NCI-H748 (cell line): ENCODE results near the gene PCSK5.
"Not testable (repeated sequence)": the region's sequence is repeated elsewhere in the genome, so short reads cannot be mapped to it uniquely, and the experiment has no call there.

Source experiments
- DNase-seq: peaks from one replicate; lab custom pipeline; 2025; ENCODE audit not compliant: unreplicated experiment; lab: John Stamatoyannopoulos, UW

Gene PCSK5

DNA sequence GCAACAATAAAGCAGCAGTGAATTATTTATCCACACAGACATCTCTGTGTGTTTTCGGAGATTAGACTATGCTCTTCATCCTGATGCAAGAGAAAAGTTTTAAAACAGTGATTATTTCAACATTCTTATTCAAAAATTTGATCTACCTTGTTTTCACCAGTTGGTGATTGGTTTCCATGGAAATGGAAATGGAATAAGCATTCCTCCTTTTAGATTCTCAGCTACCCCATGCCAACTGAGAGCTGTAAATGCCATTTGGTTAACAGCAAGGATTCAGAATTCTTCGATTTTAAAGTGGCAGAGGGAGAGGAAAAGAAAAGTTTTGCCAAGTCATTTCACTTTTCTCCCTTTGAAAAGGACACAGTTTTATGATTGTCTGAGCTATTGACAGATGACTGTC lies 154.7 kb downstream of the PCSK5 start:
- DNase-seq = no peak

DNA sequence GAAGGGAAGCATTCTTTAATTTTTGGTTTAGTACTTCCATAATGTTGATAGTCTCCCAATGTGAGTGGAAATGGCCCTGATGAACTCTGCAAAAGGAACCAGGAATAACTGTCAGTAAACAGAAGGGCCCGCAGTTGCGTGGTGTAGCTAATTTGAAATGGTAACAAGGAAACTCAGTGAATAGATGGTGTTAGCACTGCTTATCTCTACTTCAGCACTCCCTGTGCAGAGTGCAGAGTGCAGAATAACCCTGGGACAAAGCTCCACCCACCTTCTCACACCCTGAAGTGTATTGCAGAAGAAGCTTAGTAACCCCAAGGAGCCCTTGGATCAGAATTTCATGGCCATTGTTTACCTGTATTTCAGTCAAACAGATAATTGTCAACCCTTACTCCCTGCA lies 158.9 kb downstream of the PCSK5 start:
- DNase-seq = no peak

DNA sequence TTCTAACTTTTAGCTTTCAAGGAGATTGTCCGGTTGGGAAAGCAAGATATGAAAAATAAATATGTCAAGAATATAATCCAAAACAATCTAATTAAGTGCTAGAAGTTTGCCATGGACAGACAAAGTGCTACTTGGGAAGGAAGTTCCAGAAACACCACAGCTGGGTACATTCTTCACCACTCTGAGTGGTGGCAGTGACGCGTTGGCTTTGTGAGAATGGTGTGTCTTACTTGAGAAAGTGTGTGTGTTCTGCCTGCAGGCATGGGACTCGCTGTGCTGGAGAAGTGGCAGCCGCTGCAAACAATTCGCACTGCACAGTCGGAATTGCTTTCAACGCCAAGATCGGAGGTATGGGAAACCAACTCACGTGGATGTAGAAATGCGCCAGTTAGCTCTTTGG lies 177.2 kb downstream of the PCSK5 start:
- no peak for DNase-seq

DNA sequence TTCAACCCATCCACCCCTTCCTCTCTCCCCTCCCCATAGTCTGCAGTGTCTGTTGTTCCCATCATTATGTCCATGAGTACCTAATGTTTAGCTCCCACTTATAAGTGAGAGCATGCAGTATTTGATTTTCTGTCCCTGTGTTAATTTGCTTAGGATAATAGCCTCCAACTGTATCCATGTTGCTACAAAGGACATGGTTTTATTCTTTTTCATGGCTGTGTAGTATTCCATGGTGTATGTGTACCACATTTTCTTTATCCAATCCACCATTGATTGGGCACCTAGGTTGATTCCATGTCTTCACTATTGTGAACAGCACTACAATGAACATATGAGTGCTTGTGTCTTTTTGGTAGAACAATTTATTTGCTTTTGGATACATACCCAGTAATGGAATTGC lies 187.1 kb downstream of the PCSK5 start:
- no peak for DNase-seq

DNA sequence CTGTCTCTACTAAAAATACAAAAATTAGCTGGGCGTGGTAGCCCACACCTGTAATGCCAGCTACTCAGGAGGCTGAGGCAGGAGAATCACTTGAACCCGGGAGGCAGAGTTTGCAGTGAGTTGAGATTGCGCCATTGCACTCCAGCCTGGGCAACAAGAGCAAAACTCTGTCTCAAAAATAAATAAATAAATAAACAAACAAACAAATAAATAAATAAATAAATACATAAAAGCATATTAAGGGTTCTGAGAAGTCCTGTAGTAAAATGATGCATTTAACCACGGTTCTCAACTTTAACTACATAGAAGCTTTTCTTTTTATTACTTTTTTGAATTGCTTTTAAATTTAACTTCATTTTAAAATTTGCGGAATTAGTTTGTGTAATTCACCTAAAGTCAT lies 190.8 kb downstream of the PCSK5 start:
- not testable (repeated sequence) for DNase-seq

DNA sequence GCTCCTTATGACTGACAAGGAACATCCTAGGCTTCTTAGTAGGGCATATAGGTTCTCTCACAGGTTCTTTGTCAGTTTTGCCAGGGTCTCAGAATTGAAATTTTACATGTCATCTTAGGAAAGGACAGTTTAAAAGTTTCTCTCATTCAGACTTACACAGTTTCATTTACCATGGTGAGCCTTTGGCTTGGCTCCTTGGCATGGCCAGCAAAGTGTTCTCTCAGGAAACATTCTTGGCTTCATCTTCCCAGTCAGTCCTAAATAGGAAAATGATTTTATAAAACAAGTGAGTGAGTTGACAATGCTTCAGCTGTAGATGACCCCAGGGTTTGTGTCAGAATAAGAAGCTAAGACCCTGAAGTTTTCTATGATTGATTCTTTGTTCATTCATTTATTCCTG lies 191.6 kb downstream of the PCSK5 start:
- no peak for DNase-seq

DNA sequence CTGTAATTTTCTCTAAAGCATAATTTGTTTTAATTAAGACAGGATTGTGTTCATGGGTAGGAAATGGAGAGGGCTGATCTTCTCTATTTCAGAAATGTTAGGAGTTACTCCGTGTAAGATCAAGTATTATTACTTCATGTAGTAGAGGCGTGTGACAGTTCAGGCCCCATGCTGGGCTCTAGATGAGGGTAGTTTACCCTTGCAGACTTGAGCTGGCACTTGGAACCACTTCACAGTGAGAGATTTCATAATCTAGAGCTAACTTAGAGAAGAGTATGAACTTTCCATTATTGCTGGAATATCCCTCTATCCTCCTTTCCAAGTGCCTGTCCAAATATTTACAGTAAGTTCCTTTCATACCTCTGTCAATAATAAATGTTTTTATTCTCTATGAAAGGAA lies 195.1 kb downstream of the PCSK5 start:
- DNase-seq = no peak

DNA sequence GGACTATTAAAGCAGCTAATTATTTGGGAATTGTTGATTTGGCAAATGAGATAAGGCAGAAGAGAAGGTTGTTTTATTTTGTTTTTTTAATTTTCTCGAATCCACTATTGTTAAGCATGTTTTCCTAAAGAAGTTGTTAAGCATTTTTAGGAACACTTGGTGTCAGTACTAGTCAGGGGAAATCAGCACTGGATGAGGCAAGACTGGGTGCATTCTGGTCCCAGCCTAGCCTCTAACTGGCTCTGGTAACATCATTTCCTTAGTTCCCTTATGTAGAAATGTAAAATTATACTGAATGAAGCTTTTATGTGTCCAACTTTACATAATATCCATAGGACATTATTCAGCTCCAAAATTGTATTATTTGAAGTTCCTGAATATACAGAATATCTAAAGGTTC lies 196.1 kb downstream of the PCSK5 start:
- DNase-seq = no peak

DNA sequence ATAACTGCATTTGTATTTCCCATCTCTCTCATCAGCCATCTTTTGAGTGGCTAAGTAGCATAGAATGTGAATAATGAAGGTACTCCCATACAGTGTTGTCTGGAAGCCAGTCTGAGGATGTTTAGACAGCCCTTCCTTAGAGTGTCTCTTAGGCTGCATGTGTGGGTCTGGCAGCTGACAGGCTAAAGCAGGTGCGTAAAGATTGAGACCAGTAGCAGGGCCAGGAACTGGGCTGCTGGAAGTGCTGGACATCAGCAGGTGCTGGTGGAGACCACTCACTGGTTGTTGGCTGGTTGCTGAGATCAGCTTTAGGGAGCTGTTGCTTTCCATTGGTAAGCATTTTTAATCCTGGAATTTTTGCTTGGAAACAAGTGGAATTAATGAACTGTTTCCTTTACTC lies 197.5 kb downstream of the PCSK5 start:
- DNase-seq = no peak

DNA sequence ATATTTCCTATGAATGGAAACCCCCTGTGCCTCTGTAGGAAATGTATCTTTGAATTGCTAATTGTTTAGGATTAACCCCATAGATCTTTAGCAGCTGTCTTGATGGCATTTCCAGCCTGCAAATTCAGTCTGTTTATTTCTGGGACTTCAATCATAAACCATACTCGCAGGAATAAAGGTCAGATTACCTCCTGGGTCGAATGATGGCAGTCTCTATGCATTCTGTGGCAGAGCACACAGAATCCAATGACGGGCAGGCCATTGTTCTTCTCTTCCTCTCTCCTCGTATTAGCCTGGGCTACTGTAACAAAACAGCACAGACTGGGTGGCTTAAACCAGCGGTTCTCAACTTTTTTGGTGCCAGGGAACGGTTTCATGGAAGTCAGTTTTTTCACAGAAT lies 199.9 kb downstream of the PCSK5 start:
- no peak for DNase-seq

DNA sequence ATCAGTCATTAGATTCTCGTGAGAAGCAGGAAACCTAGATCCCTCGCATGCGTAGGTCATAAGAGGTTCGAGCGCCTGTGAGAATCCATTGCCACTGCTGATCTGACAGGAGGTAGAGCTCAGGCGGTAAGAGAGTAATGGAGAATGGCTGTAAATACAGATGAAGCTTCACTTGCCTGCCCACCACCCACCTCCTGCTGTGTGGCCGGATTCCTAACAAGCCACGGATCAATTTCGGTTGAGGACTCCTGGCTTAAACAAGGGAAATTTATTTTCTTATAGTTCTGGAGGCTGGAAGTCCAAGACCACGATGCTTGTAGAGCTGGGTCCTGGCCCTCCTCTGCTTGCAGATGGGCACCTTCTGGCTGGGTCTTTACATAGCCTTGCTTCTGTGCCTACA lies 200.4 kb downstream of the PCSK5 start:
- no peak for DNase-seq

DNA sequence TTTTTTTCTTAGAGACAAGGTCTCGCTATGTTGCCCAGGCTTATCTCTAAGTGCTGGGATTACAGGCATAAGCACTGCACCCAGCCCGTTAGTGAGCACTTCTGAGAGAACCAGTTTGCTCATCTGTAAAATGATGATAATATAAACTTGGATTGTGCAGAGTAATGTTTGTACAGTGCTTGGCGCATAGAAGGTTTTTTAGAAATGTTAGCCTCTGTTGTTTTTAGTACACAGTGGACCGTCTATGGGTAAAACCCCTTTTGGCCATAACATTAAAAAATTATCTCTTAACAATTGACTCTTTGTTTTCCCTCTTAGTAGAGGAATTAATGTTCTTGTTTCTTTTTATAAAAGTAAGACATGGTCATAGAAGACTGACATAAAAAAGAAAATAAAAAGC lies 202.1 kb downstream of the PCSK5 start:
- DNase-seq = no peak

DNA sequence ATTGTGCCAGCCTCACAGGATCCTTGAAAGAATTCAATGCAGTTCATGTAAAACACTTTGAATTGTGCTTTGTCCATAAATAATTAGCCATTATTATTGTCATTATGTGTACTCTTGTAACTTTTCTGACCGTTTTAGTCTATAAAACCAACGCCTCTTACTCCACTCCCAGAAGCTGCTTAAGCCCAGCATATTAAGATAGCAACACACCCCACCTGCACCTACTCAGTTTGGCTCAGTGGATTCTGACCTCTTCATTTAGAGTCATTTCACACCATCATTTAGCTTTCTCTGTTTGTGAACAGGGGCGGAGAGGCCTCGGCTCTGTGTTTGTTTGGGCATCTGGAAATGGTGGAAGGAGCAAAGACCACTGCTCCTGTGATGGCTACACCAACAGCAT lies 205.1 kb downstream of the PCSK5 start:
- DNase-seq = no peak

DNA sequence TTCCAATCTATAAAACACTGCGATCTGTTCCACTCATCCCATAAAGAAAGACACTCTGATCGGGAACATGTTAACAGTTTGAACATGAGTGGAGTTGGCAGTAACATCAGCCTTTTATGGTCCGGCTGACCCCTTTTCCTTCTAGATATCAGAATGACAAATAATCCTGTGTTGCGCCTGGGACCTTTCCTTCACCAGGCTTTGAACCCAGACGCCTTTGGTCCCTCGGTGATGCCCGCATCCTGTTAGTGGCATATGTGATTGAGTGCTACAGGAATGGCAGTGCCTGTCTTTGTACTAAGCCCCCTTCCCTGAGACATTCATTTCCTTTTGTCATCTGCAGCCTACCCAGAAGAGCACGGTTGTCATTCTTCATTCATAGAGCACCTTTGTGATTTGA lies 209.0 kb downstream of the PCSK5 start:
- no peak for DNase-seq

DNA sequence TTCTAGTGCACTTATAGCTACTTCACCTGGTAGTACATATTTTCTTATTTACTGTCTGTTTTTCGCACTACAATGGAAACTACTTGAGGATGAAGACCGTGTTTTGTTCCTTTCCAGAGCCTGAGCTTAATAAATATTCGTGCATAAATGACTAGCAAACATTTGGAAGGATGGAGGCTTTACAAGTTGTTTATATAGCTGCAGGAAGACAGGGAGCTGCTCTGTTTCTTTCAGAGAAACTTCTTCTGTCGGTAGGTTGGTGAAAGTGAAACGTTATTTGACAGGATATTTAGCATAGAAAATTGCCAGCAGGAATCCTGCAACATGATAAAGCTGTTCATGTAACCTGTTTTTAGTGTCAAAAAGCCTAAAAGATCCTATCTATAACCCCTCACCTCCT lies 210.6 kb downstream of the PCSK5 start:
- no peak for DNase-seq

DNA sequence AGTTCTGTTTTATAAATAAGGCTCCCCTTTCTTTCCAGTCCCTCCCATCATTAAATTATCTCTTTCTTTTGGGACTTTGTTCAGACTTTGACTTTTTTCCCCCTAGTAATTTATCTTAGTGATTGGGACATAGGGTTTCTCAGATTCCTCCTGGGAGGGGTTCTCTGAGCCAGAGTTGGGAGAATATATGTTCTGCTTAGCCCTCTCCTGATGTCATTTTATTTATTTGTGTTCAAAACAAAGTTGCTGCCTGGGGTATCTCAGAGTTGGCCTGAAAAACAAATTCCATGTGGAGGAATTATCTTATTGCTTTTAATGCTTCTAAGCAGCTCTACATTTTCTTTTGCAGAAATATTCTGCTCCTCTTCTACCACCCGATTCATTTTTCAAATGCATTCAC lies 211.0 kb downstream of the PCSK5 start:
- DNase-seq = no peak

DNA sequence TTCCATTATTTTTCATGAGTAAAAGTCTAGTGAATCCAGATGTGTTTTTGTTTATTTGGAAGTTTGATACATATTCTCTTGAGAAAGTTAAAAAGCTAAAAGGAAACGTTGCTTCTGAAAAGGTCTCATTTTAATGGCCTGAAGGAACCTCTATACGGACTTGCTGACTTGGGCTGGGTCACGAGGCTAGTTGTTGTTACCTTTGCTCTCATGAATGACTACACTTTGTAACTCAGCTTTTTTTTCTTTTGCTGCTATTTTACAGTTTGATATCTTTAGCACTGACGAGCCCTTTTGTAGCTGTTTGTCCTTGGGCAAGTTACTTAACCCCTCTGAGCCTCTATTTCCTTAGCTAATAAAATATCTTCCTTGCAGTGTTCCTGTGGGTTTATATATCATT lies 211.5 kb downstream of the PCSK5 start:
- DNase-seq = no peak

DNA sequence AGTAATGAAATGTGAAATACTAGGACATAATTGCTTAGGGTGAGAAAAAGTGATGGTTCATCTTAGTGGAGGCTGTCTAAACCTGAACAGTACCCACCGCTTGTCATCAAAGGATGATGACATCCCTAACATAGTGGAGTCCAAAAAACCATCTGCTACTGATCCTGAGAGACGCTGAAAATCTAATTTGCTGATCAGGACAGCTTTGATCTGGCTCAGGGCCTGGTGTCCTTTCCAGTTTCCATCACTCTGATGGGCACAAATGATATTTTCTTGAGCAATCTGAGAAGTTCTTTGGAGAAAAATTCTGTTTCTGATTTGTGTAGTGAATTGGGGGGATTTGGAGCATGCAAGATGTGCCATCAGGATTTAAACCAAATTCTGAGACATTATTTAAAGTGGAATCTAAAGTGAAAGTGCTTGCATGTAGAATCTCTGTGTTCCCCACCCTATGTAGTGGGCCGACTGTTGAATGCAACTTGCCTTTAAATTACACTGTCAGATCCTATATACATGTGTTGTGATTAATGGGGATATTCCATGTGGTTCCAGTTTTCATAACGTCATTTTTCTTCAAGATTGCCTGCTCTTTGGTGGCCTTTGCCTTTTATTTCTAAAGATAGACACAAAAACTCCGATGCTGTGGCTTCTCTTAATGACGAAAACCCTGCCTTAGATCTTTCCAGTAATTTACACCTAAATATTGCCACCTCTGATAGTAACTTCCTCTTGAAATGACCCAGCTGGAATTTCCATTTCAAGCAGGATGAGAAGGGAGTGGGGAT lies 213.2 kb downstream of the PCSK5 start:
- no peak for DNase-seq

DNA sequence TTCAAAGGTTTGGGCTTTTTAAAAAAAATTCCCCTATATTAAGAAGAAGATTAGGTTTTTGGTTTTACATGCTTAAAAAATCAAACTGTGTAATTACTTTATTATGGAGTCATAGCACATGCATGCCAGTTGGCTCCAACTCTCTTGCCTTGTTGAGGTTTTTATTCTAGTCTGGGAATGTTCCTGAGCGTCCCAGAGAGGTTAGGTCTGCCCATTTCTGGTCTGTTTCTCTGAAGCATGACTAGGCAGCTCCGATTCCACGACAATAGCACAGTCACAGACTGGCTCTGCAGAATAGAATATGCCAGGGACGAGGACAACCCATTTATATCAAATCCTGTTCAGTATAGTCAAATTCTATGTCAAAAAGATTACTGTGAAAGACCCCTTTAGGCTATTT lies 217.0 kb downstream of the PCSK5 start:
- peak; percentile 3 for DNase-seq

DNA sequence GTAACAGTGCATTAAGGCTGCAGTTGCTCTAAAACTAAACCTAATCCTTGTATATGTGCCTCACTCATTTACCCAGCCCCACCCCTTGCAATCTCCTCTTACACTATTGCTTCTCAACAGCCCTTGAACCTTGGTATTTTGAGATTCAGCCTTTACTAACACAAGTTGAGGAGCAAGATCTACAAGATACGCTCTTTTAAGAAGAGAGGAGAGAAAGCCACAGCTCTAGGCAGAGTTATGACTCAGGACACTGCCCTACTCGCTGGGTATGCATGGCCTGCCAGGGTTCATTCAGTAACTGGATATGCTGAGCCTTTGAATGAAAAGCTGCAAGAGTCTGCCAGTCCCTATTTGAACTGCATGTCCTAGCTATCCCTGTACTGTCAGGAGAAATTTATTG lies 219.5 kb downstream of the PCSK5 start:
- no peak for DNase-seq

DNA sequence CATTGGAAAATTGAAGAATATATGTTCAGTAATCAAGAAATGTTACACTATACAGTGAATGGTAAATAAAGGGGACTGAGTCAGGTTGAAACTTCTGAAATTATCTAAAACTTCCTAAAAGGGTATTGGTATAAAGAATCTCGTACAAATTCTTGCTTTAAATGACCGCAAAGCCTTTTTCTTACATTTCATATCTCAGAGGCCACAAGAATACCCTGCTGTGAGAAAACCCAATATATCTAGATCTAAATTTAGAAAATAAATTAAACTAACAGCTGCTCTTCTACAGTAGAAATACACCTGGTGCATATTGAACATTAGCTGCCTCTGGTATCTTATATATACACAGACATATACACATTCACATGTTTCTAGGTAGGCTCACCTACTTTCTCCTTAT lies 221.7 kb downstream of the PCSK5 start:
- no peak for DNase-seq

DNA sequence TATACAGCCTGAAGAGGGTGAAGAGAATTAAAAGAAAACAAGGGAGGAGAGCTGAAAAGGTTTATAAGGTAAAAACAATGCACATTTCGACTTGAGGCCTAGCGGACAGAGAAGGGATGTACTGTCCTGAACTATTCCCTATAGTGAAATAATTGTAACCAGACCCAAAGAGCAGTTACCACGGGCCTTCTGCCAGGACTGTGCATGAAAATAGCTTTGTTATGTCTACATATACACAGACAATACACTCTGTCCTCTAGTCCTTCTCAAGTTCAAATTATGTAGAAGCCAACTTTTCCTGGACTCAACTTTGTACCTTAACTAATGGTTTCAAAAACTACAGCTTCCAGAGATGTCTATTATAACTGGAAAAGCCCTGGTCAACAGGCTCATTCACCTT lies 223.7 kb downstream of the PCSK5 start:
- DNase-seq = no peak

DNA sequence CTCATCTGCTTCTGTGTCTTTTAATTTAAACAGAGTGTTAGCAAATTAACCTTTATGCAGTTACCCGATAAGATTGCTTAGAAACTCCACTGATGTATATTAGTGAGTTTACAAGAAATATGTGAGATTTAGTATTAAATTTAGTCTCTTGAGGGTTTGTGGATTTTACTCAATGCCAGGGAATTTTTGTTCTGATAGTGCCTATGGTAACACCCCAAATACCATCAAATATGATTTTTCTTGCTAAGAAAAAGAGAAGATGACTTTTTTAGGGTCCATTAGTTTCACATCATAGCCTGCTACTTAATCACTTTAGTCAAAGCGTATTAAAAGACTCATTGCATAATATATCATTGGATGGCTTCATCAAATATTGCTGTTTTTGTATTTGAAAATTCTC lies 224.9 kb downstream of the PCSK5 start:
- no peak for DNase-seq
